COR-L47 (cell line): ENCODE data around the gene SARDH.
"Not testable (repeated sequence)": the region's sequence is repeated elsewhere in the genome, so short reads cannot be mapped to it uniquely, and the experiment has no call there.

Source experiments
- DNase-seq: peaks from one replicate; lab custom pipeline; 2025; lab: John Stamatoyannopoulos, UW

The SARDH gene

GRCh38 chr9:133760713-133761290, 22.6 kb upstream of the SARDH start:
- DNase-seq: no peak

- no peak for DNase-seq
Observed at GRCh38 chr9:133759946-133760345, 21.8 kb upstream of the SARDH start.

GRCh38 chr9:133759146-133759900, 21.2 kb upstream of the SARDH start:
- DNase-seq: no peak

- DNase-seq: no peak
Observed at GRCh38 chr9:133758228-133758627, 20.1 kb upstream of the SARDH start.

- DNase-seq: no peak
Observed at GRCh38 chr9:133754688-133755227, 16.6 kb upstream of the SARDH start.

- DNase-seq: no peak
Observed at GRCh38 chr9:133754187-133754586, 16.0 kb upstream of the SARDH start.

GRCh38 chr9:133752739-133753446, 14.7 kb upstream of the SARDH start:
- DNase-seq: no peak

GRCh38 chr9:133750982-133751649, 13.0 kb upstream of the SARDH start:
- no peak for DNase-seq

- no peak for DNase-seq
Observed at GRCh38 chr9:133747309-133747708, 9.2 kb upstream of the SARDH start.

- not testable (repeated sequence) for DNase-seq
Observed at GRCh38 chr9:133744528-133744927, 6.4 kb upstream of the SARDH start.

GRCh38 chr9:133742849-133743444, 4.8 kb upstream of the SARDH start:
- DNase-seq: peak; percentile 82

- DNase-seq: no peak
Observed at GRCh38 chr9:133742251-133742650, 4.1 kb upstream of the SARDH start.

GRCh38 chr9:133741716-133742115, 3.6 kb upstream of the SARDH start:
- no peak for DNase-seq

GRCh38 chr9:133740911-133741310, 2.8 kb upstream of the SARDH start:
- DNase-seq: no peak

GRCh38 chr9:133739408-133740280, 1.5 kb upstream of the SARDH start:
- no peak for DNase-seq

- DNase-seq: no peak
Observed at GRCh38 chr9:133738640-133739225, 581 bp upstream of the SARDH start.

GRCh38 chr9:133737071-133737773, 930 bp downstream of the SARDH start:
- peak; percentile 80 for DNase-seq

- no peak for DNase-seq
Observed at GRCh38 chr9:133735931-133736330, 2.2 kb downstream of the SARDH start.

GRCh38 chr9:133735415-133735775, 2.8 kb downstream of the SARDH start:
- DNase-seq: no peak
